NB4 (cell line): Measurements from ENCODE around the gene CCDC178.
"Not testable (repeated sequence)": the region's sequence is repeated elsewhere in the genome, so short reads cannot be mapped to it uniquely, and the experiment has no call there.

Experiments used
- DNase-seq: peaks from one replicate; pipeline ENCODE4 v3.0.0; 2010; ENCODE audit warnings: low read depth
- H3K4me3 ChIP-seq: one replicate; pipeline ENCODE4 v1.5.1; 2011; ENCODE audit warnings: mild to moderate bottlenecking, low read depth, low read length, moderate library complexity
- MYC ChIP-seq: IDR thresholded peaks from 2 replicates; pipeline ENCODE4 v1.6.1; 2011; ENCODE audit warnings: low read depth, low read length
- POLR2A ChIP-seq: IDR thresholded peaks from 2 replicates; pipeline ENCODE4 v1.6.1; 2011; ENCODE audit warnings: mild to moderate bottlenecking; ENCODE audit not compliant: insufficient read length; ENCODE audit errors: extremely low read depth
- TF ChIP-seq, protein P1 (sequence below): IDR thresholded peaks from one replicate; pipeline ENCODE4 v1.5.1; 2012; ENCODE audit warnings: low read depth, low read length
- TF ChIP-seq, protein P2 (sequence below): IDR thresholded peaks from 2 replicates; pipeline ENCODE4 v1.6.1; 2011; ENCODE audit warnings: low read depth, low read length

CCDC178 gene

DNA sequence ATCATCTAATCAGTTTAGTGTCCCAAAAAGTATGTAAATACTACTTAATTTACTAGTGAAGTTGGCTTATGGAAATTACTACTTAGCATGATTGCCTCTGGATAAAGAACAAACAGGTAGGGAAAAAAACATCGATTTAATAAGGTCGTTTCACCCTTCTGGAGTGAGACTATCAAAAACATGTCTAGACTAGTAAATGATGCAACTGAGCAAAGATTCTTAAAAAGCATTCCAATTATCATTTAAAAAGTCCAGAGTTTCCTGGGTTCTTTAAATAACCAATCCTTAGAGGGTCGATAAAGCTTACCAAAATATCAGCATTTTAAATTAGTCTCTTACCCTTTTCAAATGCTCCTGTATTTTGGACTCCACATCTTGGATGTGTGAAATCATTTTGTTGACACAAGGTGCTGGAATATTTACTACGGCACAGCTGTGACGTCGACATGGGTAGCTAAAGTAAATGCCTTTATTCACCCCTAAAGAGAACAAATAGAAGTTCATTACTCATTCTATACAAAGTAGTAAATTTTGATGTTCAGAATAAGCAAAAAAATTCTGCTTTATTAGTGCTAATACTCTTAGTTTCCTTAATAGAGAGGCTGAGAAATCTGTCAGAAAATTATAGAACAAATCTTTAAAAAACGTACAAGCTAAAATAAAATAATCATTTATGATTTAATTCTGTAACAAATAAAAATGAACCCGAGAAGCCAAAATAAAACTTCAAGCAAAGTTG, 70.6 kb downstream of the CCDC178 start:
- H3K4me3 ChIP-seq: no peak overlapping the region
- DNase-seq: no peak
- no peak for TF ChIP-seq POLR2A
- TF ChIP-seq, protein P1, sequence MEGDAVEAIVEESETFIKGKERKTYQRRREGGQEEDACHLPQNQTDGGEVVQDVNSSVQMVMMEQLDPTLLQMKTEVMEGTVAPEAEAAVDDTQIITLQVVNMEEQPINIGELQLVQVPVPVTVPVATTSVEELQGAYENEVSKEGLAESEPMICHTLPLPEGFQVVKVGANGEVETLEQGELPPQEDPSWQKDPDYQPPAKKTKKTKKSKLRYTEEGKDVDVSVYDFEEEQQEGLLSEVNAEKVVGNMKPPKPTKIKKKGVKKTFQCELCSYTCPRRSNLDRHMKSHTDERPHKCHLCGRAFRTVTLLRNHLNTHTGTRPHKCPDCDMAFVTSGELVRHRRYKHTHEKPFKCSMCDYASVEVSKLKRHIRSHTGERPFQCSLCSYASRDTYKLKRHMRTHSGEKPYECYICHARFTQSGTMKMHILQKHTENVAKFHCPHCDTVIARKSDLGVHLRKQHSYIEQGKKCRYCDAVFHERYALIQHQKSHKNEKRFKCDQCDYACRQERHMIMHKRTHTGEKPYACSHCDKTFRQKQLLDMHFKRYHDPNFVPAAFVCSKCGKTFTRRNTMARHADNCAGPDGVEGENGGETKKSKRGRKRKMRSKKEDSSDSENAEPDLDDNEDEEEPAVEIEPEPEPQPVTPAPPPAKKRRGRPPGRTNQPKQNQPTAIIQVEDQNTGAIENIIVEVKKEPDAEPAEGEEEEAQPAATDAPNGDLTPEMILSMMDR: no peak
- no peak for TF ChIP-seq MYC
- TF ChIP-seq, protein P2, sequence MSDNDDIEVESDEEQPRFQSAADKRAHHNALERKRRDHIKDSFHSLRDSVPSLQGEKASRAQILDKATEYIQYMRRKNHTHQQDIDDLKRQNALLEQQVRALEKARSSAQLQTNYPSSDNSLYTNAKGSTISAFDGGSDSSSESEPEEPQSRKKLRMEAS: no peak

DNA sequence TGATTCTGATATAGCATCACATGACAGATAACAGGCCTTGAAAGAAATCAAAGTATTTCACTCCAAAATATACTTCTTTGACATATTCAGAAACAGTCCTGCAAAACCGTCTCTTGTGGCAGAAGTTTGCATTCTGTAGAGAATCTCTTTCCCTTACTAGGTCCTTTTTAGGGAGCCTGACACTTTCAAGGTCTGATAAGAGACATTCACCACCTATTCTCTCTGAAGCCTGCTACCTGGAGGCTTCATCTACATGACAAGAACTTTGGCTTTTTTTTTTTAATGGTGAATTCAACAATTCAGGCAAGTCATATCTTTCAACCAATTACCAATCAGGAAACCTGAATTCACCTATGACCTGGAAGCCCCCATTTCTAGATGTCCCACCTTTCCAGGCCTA, 83.8 kb downstream of the CCDC178 start:
- TF ChIP-seq, protein P1: no peak
- TF ChIP-seq POLR2A: no peak
- TF ChIP-seq MYC: no peak
- TF ChIP-seq, protein P2: no peak
- no peak overlapping the region for H3K4me3 ChIP-seq
- no peak for DNase-seq

DNA sequence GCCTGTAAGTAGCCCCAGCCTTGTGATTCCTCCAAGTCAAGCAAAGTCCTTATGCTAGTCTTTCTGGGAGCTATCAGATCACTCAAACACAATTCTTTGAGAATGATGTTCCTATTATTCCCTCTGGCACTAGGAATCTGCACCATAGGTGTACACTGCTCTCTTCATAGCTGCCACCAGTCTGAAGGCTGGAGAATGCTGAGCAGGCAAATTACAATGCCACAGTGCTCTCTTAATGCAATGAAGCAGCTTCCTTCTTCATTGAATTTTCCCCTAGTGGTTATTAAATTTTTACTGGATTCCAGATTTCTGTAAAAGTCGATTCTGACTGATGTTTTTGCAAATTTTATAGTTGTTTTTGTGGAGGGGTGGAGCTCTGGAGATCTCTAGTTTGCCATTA, 84.8 kb downstream of the CCDC178 start:
- DNase-seq: no peak
- no peak for TF ChIP-seq MYC
- TF ChIP-seq, protein P1: no peak
- TF ChIP-seq POLR2A: no peak
- no peak overlapping the region for H3K4me3 ChIP-seq

DNA sequence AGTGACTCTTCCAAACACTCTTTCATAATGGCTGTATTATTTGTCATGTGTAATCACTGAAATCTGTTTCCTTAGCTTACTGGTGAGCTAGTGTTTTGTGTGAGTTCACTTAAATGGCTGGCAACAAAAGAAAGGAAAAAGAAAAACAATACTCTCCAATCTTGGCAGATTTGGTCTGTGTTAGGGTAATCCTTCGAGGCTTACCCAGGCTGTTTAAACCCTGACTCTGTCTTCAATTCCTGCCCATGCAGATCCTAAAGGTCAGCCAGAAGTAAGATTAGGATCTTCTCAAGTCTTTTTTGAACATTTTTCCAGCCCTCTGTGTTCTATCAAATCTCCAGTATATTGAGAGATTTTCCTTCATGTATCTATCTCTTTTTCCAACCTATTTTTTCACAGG, 85.3 kb downstream of the CCDC178 start:
- no peak for TF ChIP-seq MYC
- TF ChIP-seq, protein P2: no peak
- TF ChIP-seq POLR2A: no peak
- TF ChIP-seq, protein P1: no peak
- no peak for DNase-seq
- H3K4me3 ChIP-seq: no peak overlapping the region

DNA sequence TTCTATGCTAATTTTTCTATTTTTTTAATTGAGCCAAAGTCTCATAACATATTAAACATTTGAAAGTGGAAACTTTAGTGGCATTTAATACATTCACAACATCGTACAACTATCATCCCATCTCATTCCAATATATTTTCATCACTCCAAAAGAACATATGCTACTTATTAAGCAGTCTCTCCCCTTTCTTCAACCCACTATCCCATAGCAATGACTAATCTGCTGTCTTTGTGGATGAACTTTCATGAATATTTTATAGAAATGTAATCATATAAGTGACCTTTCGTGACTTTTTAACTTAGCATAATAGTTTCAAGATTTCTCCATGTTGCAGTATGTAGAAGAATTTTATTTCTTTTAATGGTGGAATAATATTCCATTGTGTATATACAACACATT, 90.3 kb downstream of the CCDC178 start:
- TF ChIP-seq, protein P1: no peak
- TF ChIP-seq MYC: no peak
- TF ChIP-seq, protein P2: no peak
- TF ChIP-seq POLR2A: no peak
- no peak for DNase-seq
- H3K4me3 ChIP-seq: no peak overlapping the region

DNA sequence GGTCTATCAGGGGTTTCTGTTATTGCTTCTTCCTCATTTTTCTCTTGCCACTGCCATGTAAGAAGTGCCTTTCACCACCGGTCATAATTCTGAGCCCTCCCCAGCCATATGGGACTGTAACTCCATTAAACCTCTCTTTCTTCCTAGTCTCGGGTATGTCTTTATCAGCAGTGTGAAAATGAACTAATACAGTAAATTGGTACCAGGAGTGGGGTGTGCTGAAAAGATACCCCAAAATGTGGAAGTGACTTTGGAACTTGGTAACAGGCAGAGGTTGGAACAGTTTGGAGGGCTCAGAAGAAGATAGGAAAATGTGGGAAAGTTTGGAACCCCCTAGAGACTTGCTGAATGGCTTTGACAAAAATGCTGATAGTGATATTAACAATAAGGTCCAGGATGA, 100.8 kb downstream of the CCDC178 start:
- DNase-seq, H3K4me3 ChIP-seq: not testable (repeated sequence)
